Liver (tissue), 9 donors: ENCODE measurements around the gene TAF6. TPM values are rescaled to one million over a fixed set of nuclear protein-coding genes. Genes with fewer than 3 reads are reported as not detected.
A peak's percentile ranks its signal among the peaks of the same experiment; 100 is the strongest.

Source experiments
- DNase-seq: peaks from one replicate; pipeline ENCODE4 v3.0.0-alpha.2; 2017; ENCODE audit warnings: low spot score
- H3K27ac ChIP-seq, 2 donors: one replicate each; pipeline ENCODE4 v1.7.0; 2013; ENCODE audit warnings: inconsistent platforms in 2 of 2, low read length in 2 of 2, control low read depth in 1 of 2, low read depth in 1 of 2, mild to moderate bottlenecking in 1 of 2
- H3K27me3 ChIP-seq, 4 donors: one replicate each; pipeline versions ENCODE4 v1.6.1 to v1.7.0; 2013; ENCODE audit warnings: low read length in 3 of 4, inconsistent platforms in 1 of 4, mild to moderate bottlenecking in 1 of 4, moderate library complexity in 1 of 4; ENCODE audit not compliant: control insufficient read depth in 4 of 4, insufficient read depth in 4 of 4
- H3K36me3 ChIP-seq, 4 donors: one replicate each; pipeline versions ENCODE4 v1.6.1 to v1.7.0; 2013; ENCODE audit warnings: low read length in 3 of 4, mild to moderate bottlenecking in 3 of 4, low read depth in 1 of 4, moderate library complexity in 1 of 4; ENCODE audit not compliant: control insufficient read depth in 4 of 4, insufficient read depth in 3 of 4
- H3K4me1 ChIP-seq, 4 donors: one replicate each; pipeline versions ENCODE4 v1.6.1 to v1.7.0; 2013; ENCODE audit warnings: low read length in 3 of 4, mild to moderate bottlenecking in 3 of 4, moderate library complexity in 1 of 4; ENCODE audit not compliant: control insufficient read depth in 4 of 4, insufficient read depth in 4 of 4
- H3K4me3 ChIP-seq, 3 donors: one replicate each; pipeline versions ENCODE4 v1.6.1 to v1.7.0; 2013; ENCODE audit warnings: low read length in 3 of 3, control low read depth in 1 of 3, low read depth in 1 of 3, mild to moderate bottlenecking in 1 of 3
- H3K9ac ChIP-seq, 2 donors: one replicate each; pipeline ENCODE4 v1.7.0; 2013; ENCODE audit warnings: low read length in 2 of 2, mild to moderate bottlenecking in 2 of 2, moderate library complexity in 2 of 2, control low read depth in 1 of 2, low read depth in 1 of 2
- H3K9me3 ChIP-seq, 4 donors: one replicate each; pipeline versions ENCODE4 v1.6.1 to v1.7.0; 2013; ENCODE audit warnings: low read length in 3 of 4; ENCODE audit not compliant: control insufficient read depth in 4 of 4
- ATF3 ChIP-seq: IDR thresholded peaks from 2 replicates; pipeline ENCODE4 v1.6.1; 2016; ENCODE audit warnings: antibody characterized with exemption
- CTCF ChIP-seq: fragments of 150-350 bp; IDR thresholded peaks from 2 replicates; pipeline ENCODE4 v1.5.1; 2017; ENCODE audit warnings: improper control_type of control experiment, low read depth, low read length; ENCODE audit not compliant: missing input control
- FOXA1 ChIP-seq: IDR thresholded peaks from 2 replicates; pipeline ENCODE4 v1.6.1; 2016; ENCODE audit warnings: antibody characterized with exemption
- GABPA ChIP-seq, 2 donors: IDR thresholded peaks in 1 of 2; conservative IDR thresholded peaks in 1 of 2; 2 replicates each; pipeline ENCODE4 v1.6.1; 2016; ENCODE audit warnings: antibody characterized with exemption in 2 of 2, mild to moderate bottlenecking in 1 of 2, moderate library complexity in 1 of 2
- HNF4A ChIP-seq, 2 donors: conservative IDR thresholded peaks; 2 replicates each; pipeline ENCODE4 v1.6.1; 2016; ENCODE audit warnings: antibody characterized with exemption in 2 of 2, mild to moderate bottlenecking in 2 of 2
- HNF4G ChIP-seq: IDR thresholded peaks from 2 replicates; pipeline ENCODE4 v1.6.1; 2016; ENCODE audit warnings: antibody characterized with exemption
- JUND ChIP-seq, 2 donors: IDR thresholded peaks; 2 replicates each; pipeline ENCODE4 v1.6.1; 2016; ENCODE audit warnings: antibody characterized with exemption in 2 of 2
- NR2F2 ChIP-seq: IDR thresholded peaks from 2 replicates; pipeline ENCODE4 v1.6.1; 2016; ENCODE audit warnings: antibody characterized with exemption
- RAD21 ChIP-seq, 2 donors: IDR thresholded peaks; 2 replicates each; pipeline ENCODE4 v1.6.1; 2016; ENCODE audit warnings: antibody characterized with exemption in 2 of 2, mild to moderate bottlenecking in 2 of 2
- REST ChIP-seq: IDR thresholded peaks from 2 replicates; pipeline ENCODE4 v1.6.1; 2016; ENCODE audit warnings: antibody characterized with exemption, mild to moderate bottlenecking
- SP1 ChIP-seq: IDR thresholded peaks from 2 replicates; pipeline ENCODE4 v1.6.1; 2018; ENCODE audit warnings: antibody characterized with exemption, mild to moderate bottlenecking
- TAF1 ChIP-seq: conservative IDR thresholded peaks from 2 replicates; pipeline ENCODE4 v1.6.1; 2016; ENCODE audit warnings: antibody characterized with exemption, mild to moderate bottlenecking
- YY1 ChIP-seq: IDR thresholded peaks from 2 replicates; pipeline ENCODE4 v1.6.1; 2016; ENCODE audit warnings: antibody characterized with exemption, mild to moderate bottlenecking
- WGBS: extraction: QIAGEN DNeasy Blood & Tissue Kit; methylation state at CpG from one replicate; pipeline ENCODE4 v1.1.7; 2013; 5-methylcytosine and 5-hydroxymethylcytosine counted together
- polyA plus RNA-seq, 2 donors: library from polyadenylated mRNA; stranded (reverse) in 1 of 2; unstranded in 1 of 2; fragments of 200-250 nt in 1 of 2; fragments of >200 nt in 1 of 2; fragmentation: Nextera tagmentation in 1 of 2; extraction: Ambion mirVana in 1 of 2; gene quantifications; one replicate each; pipeline versions ENCODE4 v1.2.1 to v1.2.3, GENCODE V29; 2013 to 2015
- total RNA-seq, 2 donors: library from RNA; depleted of rRNA; stranded (reverse); fragments of >200 nt; gene quantifications; one replicate each; pipeline ENCODE4 v1.2.3, GENCODE V29; 2014
- donor health status: healthy.
- donor health status: healthy.
- donor health status: healthy.
- donor health status: healthy.
- donor health status: healthy.

The TAF6 gene
- total and polyA plus RNA-seq, 4 donors = 8.9 to 17.9 (median 16.2) TPM

GRCh38 chr7:100089458-100090196 lies 29.5 kb downstream of the TAF6 start:
- Histone ChIP-seq H3K4me1 (peaks cover 9 to 24% (median 13%) of the 10 kb centered on the region in 4 donors), H3K36me3 (peaks cover 16 to 44% (median 27%) of the 10 kb centered on the region in 4 donors), H3K9ac (peak overlapping the region; percentile 75 to 80), H3K27me3 (no peaks in the 10 kb centered on the region), H3K27ac (peak overlapping the region in 1 of 2 donors; percentile 94), H3K4me3 (peak overlapping the region; percentile 80 to 94 (median 91)), H3K9me3 (no peaks in the 10 kb centered on the region)
- WGBS = 33% methylated on average over 7 of the region's 7 CpGs
- DNase-seq = no peak
- no peak for TF ChIP-seq ATF3
- no peak for TF ChIP-seq YY1
- no peak for TF ChIP-seq FOXA1
- TF ChIP-seq TAF1 = no peak
- TF ChIP-seq JUND (IDR thresholded peaks at IDR 0.05) = no peak
- TF ChIP-seq NR2F2 = no peak
- no peak for TF ChIP-seq HNF4A (conservative IDR thresholded peaks at IDR 0.05)
- no peak for TF ChIP-seq SP1
- no peak for TF ChIP-seq HNF4G

GRCh38 chr7:100088621-100089457 lies 30.3 kb downstream of the TAF6 start, which contains the start of gene COPS6:
TSS of gene COPS6 (plus strand) at chr7:100088969. CDS start at chr7:100088991, 22 bp downstream.
- H3K9ac ChIP-seq = peak within 1 kb of the TSS; percentile 75 to 80
- TF ChIP-seq TAF1 (no peak), SP1 (peak; percentile 66), GABPA (IDR thresholded peaks at IDR 0.05 in 1 of 2, conservative IDR thresholded peaks at IDR 0.05 in 1 of 2) (peak in 1 of 2 donors; percentile 72), YY1 (peak; percentile 96)
- peaks cover 9 to 22% (median 13%) of the 10 kb centered on the region in 4 donors for H3K4me1 ChIP-seq

GRCh38 chr7:100088095-100088620 lies 31.0 kb downstream of the TAF6 start:
- no peak for DNase-seq
- H3K4me1 ChIP-seq = peaks cover 9 to 19% (median 13%) of the 10 kb centered on the region in 4 donors
- TF ChIP-seq REST (no peak), FOXA1 (no peak), TAF1 (no peak), RAD21 (IDR thresholded peaks at IDR 0.05) (no peak), CTCF (no peak), NR2F2 (no peak), JUND (IDR thresholded peaks at IDR 0.05) (no peak)
- peak overlapping the region; percentile 51 to 75 for H3K9ac ChIP-seq
- peak overlapping the region; percentile 82 to 94 for H3K27ac ChIP-seq
- WGBS = 79% methylated on average over 11 of the region's 11 CpGs
- H3K9me3 ChIP-seq = no peaks in the 10 kb centered on the region
- H3K27me3 ChIP-seq = no peaks in the 10 kb centered on the region
- peak overlapping the region; percentile 77 to 94 (median 80) for H3K4me3 ChIP-seq
- peaks cover 12 to 29% (median 18%) of the 10 kb centered on the region in 4 donors for H3K36me3 ChIP-seq

More at GRCh38 chr7:100088621-100089457, 30.3 kb downstream of the TAF6 start, which contains the start of gene COPS6:
- H3K36me3 ChIP-seq = peaks cover 13 to 36% (median 23%) of the 10 kb centered on the region in 4 donors
- WGBS = under 1% methylated on average over 68 of the region's 68 CpGs
- peak within 1 kb of the TSS; percentile 80 to 94 (median 91) for H3K4me3 ChIP-seq
- no peaks in the 10 kb centered on the region for H3K9me3 ChIP-seq
- peak within 1 kb of the TSS; percentile 82 to 94 for H3K27ac ChIP-seq
- peak; percentile 93 for DNase-seq
- H3K27me3 ChIP-seq = no peaks in the 10 kb centered on the region
